Activated naive CD8-positive, alpha-beta T cell treated with anti-CD3 and anti-CD28 coated beads for 36 hours (primary cell): ENCODE results near the gene TWNK. TPM values are rescaled to one million over a fixed set of nuclear protein-coding genes. Genes with fewer than 3 reads are reported as not detected.

ENCODE experiments used
- DNase-seq: peaks from one replicate; pipeline ENCODE4 v3.0.0; 2021
- H3K27ac Mint-ChIP-seq: one replicate; pipeline ENCODE4 v1.8.0; 2022; ENCODE audit warnings: mild to moderate bottlenecking, moderate library complexity, mixed read lengths
- H3K27me3 Mint-ChIP-seq: one replicate; pipeline ENCODE4 v1.8.0; 2022; ENCODE audit warnings: mild to moderate bottlenecking, mixed read lengths
- H3K36me3 Mint-ChIP-seq: one replicate; pipeline ENCODE4 v1.8.0; 2021; ENCODE audit warnings: mild to moderate bottlenecking, mixed read lengths
- H3K4me1 Mint-ChIP-seq: one replicate; pipeline ENCODE4 v1.8.0; 2021; ENCODE audit warnings: mixed read lengths
- H3K4me3 Mint-ChIP-seq: one replicate; pipeline ENCODE4 v1.8.0; 2022; ENCODE audit warnings: mild to moderate bottlenecking, moderate library complexity, mixed read lengths
- H3K9me3 Mint-ChIP-seq: one replicate; pipeline ENCODE4 v1.8.0; 2022; ENCODE audit warnings: mixed read lengths
- total RNA-seq, 2 experiments: library from RNA; stranded (reverse); gene quantifications; one replicate each; pipeline ENCODE4 v1.2.3, GENCODE V29; 2021

Gene TWNK
- total RNA-seq, 2 experiments from 2014 or later = 40.6 to 41.9 TPM

GRCh38 chr10:101007915-101008822, 20.8 kb downstream of the TWNK start:
- no peak for DNase-seq
- Mint-ChIP-seq H3K27ac (no peak overlapping the region), H3K4me3 (no peak overlapping the region), H3K27me3 (peaks cover 2% of the 10 kb centered on the region), H3K4me1 (peaks cover 5% of the 10 kb centered on the region), H3K36me3 (no peaks in the 10 kb centered on the region), H3K9me3 (no peaks in the 10 kb centered on the region)

GRCh38 chr10:101008823-101009423, 21.6 kb downstream of the TWNK start:
- no peak overlapping the region for H3K27ac Mint-ChIP-seq

GRCh38 chr10:101010329-101010728, 23.0 kb downstream of the TWNK start:
- Mint-ChIP-seq H3K4me3 (no peak overlapping the region), H3K4me1 (peaks cover 19% of the 10 kb centered on the region), H3K36me3 (no peaks in the 10 kb centered on the region), H3K27me3 (peaks cover 20% of the 10 kb centered on the region), H3K27ac (no peak overlapping the region), H3K9me3 (no peaks in the 10 kb centered on the region)
- DNase-seq = no peak

More at GRCh38 chr10:101008823-101009423, 21.6 kb downstream of the TWNK start:
- H3K27me3 Mint-ChIP-seq = peaks cover 6% of the 10 kb centered on the region
- no peaks in the 10 kb centered on the region for H3K36me3 Mint-ChIP-seq
- no peaks in the 10 kb centered on the region for H3K9me3 Mint-ChIP-seq
- H3K4me3 Mint-ChIP-seq = no peak overlapping the region
- no peak for DNase-seq
- peaks cover 10% of the 10 kb centered on the region for H3K4me1 Mint-ChIP-seq

- H3K36me3 Mint-ChIP-seq = no peaks in the 10 kb centered on the region
- H3K4me1 Mint-ChIP-seq = peaks cover 20% of the 10 kb centered on the region
- H3K9me3 Mint-ChIP-seq = no peaks in the 10 kb centered on the region
- H3K4me3 Mint-ChIP-seq = no peak overlapping the region
- DNase-seq = no peak
- H3K27me3 Mint-ChIP-seq = peaks cover 31% of the 10 kb centered on the region
- H3K27ac Mint-ChIP-seq = no peak overlapping the region
Observed at GRCh38 chr10:101011517-101012423, 24.4 kb downstream of the TWNK start.

GRCh38 chr10:101012525-101013364, 25.4 kb downstream of the TWNK start:
- H3K27ac Mint-ChIP-seq = peak overlapping the region; percentile 64
- H3K4me1 Mint-ChIP-seq = peaks cover 20% of the 10 kb centered on the region
- peaks cover 40% of the 10 kb centered on the region for H3K27me3 Mint-ChIP-seq
- H3K4me3 Mint-ChIP-seq = no peak overlapping the region
- DNase-seq = peak; percentile 80
- H3K9me3 Mint-ChIP-seq = no peaks in the 10 kb centered on the region
- no peaks in the 10 kb centered on the region for H3K36me3 Mint-ChIP-seq

- Mint-ChIP-seq H3K27me3 (peaks cover 45% of the 10 kb centered on the region), H3K36me3 (no peaks in the 10 kb centered on the region), H3K9me3 (no peaks in the 10 kb centered on the region), H3K4me1 (peaks cover 22% of the 10 kb centered on the region), H3K27ac (peak overlapping the region; percentile 64), H3K4me3 (peak overlapping the region; percentile 50)
- DNase-seq = no peak
Observed at GRCh38 chr10:101013365-101013825, 26.1 kb downstream of the TWNK start.

- H3K4me3 Mint-ChIP-seq = no peak overlapping the region
- H3K9me3 Mint-ChIP-seq = no peaks in the 10 kb centered on the region
- peaks cover 25% of the 10 kb centered on the region for H3K4me1 Mint-ChIP-seq
- H3K36me3 Mint-ChIP-seq = no peaks in the 10 kb centered on the region
- H3K27ac Mint-ChIP-seq = no peak overlapping the region
- peak; percentile 75 for DNase-seq
- peaks cover 53% of the 10 kb centered on the region for H3K27me3 Mint-ChIP-seq
Observed at GRCh38 chr10:101014230-101014884, 27.0 kb downstream of the TWNK start.

- no peak overlapping the region for H3K27ac Mint-ChIP-seq
- peaks cover 58% of the 10 kb centered on the region for H3K27me3 Mint-ChIP-seq
- no peak overlapping the region for H3K4me3 Mint-ChIP-seq
- H3K36me3 Mint-ChIP-seq = no peaks in the 10 kb centered on the region
- no peaks in the 10 kb centered on the region for H3K9me3 Mint-ChIP-seq
- peaks cover 26% of the 10 kb centered on the region for H3K4me1 Mint-ChIP-seq
- DNase-seq = no peak
Observed at GRCh38 chr10:101014966-101015581, 27.7 kb downstream of the TWNK start.

GRCh38 chr10:101015582-101015973, 28.2 kb downstream of the TWNK start:
- Mint-ChIP-seq H3K4me1 (peaks cover 26% of the 10 kb centered on the region), H3K36me3 (no peaks in the 10 kb centered on the region), H3K9me3 (no peaks in the 10 kb centered on the region), H3K27ac (no peak overlapping the region), H3K27me3 (peaks cover 62% of the 10 kb centered on the region), H3K4me3 (no peak overlapping the region)
- DNase-seq = no peak

GRCh38 chr10:101016814-101017213, 29.5 kb downstream of the TWNK start:
- DNase-seq = no peak
- Mint-ChIP-seq H3K27ac (no peak overlapping the region), H3K4me1 (peaks cover 26% of the 10 kb centered on the region), H3K27me3 (peaks cover 69% of the 10 kb centered on the region), H3K9me3 (no peaks in the 10 kb centered on the region), H3K36me3 (no peaks in the 10 kb centered on the region), H3K4me3 (no peak overlapping the region)

GRCh38 chr10:101018118-101018599, 30.8 kb downstream of the TWNK start:
- Mint-ChIP-seq H3K36me3 (no peaks in the 10 kb centered on the region), H3K27ac (no peak overlapping the region), H3K27me3 (peaks cover 72% of the 10 kb centered on the region), H3K4me3 (no peak overlapping the region), H3K9me3 (no peaks in the 10 kb centered on the region), H3K4me1 (peaks cover 21% of the 10 kb centered on the region)
- no peak for DNase-seq

GRCh38 chr10:101018600-101019439, 31.5 kb downstream of the TWNK start:
- H3K36me3 Mint-ChIP-seq = no peaks in the 10 kb centered on the region
- H3K27ac Mint-ChIP-seq = no peak overlapping the region
- peak; percentile 85 for DNase-seq
- H3K4me3 Mint-ChIP-seq = no peak overlapping the region
- peaks cover 17% of the 10 kb centered on the region for H3K4me1 Mint-ChIP-seq
- peaks cover 67% of the 10 kb centered on the region for H3K27me3 Mint-ChIP-seq
- no peaks in the 10 kb centered on the region for H3K9me3 Mint-ChIP-seq

- H3K4me1 Mint-ChIP-seq = peaks cover 13% of the 10 kb centered on the region
- DNase-seq = no peak
Observed at GRCh38 chr10:101019440-101019703, 32.0 kb downstream of the TWNK start.

More at GRCh38 chr10:101019440-101019703, 32.0 kb downstream of the TWNK start:
- Mint-ChIP-seq H3K9me3 (no peaks in the 10 kb centered on the region), H3K27me3 (peaks cover 64% of the 10 kb centered on the region), H3K27ac (no peak overlapping the region), H3K4me3 (no peak overlapping the region), H3K36me3 (no peaks in the 10 kb centered on the region)
